GM12891 (cell line): ENCODE measurements around the gene TPST1.
"Not testable (repeated sequence)": the region's sequence is repeated elsewhere in the genome, so short reads cannot be mapped to it uniquely, and the experiment has no call there.

ENCODE experiments used
- DNase-seq: peaks from one replicate; pipeline ENCODE4 v3.0.0; 2011; ENCODE audit warnings: low spot score; ENCODE audit not compliant: insufficient read length
- FAIRE-seq: peaks from 2 replicates; lab custom pipeline; 2011; peaks lifted over from hg19 to GRCh38; lab: Jason Lieb, UNC
- PAX5 ChIP-seq: IDR thresholded peaks from 2 replicates; pipeline ENCODE4 v1.6.1; 2011; ENCODE audit warnings: low read length, moderate library complexity, mild to moderate bottlenecking; ENCODE audit not compliant: insufficient read depth, severe bottlenecking
- POLR2A ChIP-seq: IDR thresholded peaks from 2 replicates; pipeline ENCODE4 v1.6.1; 2011; ENCODE audit warnings: low read depth, low read length, control low read depth
- POLR2AphosphoS5 ChIP-seq: IDR thresholded peaks from 2 replicates; pipeline ENCODE4 v1.6.1; 2011; ENCODE audit warnings: low read depth, low read length, control low read depth
- POU2F2 ChIP-seq: IDR thresholded peaks from 2 replicates; pipeline ENCODE4 v1.6.1; 2011; ENCODE audit warnings: low read depth, mild to moderate bottlenecking, control low read depth, low read length, moderate library complexity
- SPI1 ChIP-seq: IDR thresholded peaks from 2 replicates; pipeline ENCODE4 v1.6.1; 2011; ENCODE audit warnings: low read depth, low read length, control low read depth
- TAF1 ChIP-seq: IDR thresholded peaks from 2 replicates; pipeline ENCODE4 v1.6.1; 2011; ENCODE audit warnings: low read depth, low read length, control low read depth

Gene TPST1

GRCh38 chr7:66306243-66306642, 101.1 kb downstream of the TPST1 start:
- TF ChIP-seq POLR2AphosphoS5 (no peak), SPI1 (no peak), POLR2A (no peak)
- DNase-seq (no peak), FAIRE-seq (no peak)

DNA sequence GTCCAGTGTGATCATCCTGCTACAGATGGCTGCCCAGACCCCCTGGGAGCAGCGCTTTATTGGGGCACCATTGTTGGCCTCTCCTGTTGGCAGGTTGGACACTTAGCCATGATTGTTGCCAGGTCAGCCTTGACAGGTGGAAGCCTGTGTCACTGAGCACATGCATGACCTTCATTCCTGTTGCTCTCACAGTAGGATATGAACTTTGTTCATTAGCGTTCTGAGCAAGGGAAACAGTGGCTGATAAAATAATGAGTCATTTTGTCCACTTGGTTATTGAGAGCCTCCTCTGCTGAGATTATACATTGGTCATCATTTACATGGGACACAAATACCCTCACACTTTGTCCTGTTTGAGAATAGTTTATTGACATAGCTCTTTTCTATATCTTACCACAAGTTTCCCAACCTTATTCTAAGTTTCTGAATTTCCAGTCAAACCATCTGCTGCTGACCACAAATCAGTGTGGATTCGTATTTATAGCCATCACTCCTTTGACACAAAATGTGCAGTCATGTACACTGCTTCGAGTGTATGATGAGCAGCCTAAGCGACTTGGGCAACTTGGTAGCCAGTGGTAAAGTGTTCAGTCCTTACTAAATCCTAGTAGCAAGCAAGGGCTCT, 102.6 kb downstream of the TPST1 start:
- DNase-seq (no peak), FAIRE-seq (no peak)
- no peak for TF ChIP-seq SPI1

DNA sequence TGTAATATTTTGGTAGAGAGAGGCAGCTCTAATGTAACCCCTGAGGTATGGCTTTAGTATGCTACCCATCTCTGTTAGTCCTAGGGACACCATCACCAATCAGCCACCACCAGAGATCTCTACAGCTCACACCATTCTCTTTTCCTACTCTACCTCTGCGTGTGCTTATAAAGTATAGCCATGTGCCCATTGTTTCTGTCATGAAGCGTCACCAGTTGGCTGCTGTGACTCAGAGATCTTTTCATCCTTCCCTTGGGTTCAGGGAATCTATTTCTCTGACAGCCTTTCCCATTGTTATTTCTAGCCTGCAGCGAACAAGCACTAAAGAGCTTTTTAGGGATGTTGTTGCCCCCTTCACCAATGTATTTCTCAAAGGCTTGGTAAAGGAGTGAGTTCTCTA, 103.3 kb downstream of the TPST1 start:
- TF ChIP-seq PAX5 (no peak), TAF1 (no peak), POLR2AphosphoS5 (no peak), POU2F2 (no peak), POLR2A (no peak), SPI1 (no peak)
- FAIRE-seq (no peak), DNase-seq (no peak)

- TF ChIP-seq TAF1, result no peak
- no peak for TF ChIP-seq SPI1
- no peak for TF ChIP-seq POLR2AphosphoS5
- TF ChIP-seq POU2F2, result no peak
- no peak for TF ChIP-seq POLR2A
- no peak for TF ChIP-seq PAX5
- no peak for DNase-seq
- FAIRE-seq, result no peak
These were observed 105.5 kb downstream of the TPST1 start for GRCh38 chr7:66310620-66311019.

DNA sequence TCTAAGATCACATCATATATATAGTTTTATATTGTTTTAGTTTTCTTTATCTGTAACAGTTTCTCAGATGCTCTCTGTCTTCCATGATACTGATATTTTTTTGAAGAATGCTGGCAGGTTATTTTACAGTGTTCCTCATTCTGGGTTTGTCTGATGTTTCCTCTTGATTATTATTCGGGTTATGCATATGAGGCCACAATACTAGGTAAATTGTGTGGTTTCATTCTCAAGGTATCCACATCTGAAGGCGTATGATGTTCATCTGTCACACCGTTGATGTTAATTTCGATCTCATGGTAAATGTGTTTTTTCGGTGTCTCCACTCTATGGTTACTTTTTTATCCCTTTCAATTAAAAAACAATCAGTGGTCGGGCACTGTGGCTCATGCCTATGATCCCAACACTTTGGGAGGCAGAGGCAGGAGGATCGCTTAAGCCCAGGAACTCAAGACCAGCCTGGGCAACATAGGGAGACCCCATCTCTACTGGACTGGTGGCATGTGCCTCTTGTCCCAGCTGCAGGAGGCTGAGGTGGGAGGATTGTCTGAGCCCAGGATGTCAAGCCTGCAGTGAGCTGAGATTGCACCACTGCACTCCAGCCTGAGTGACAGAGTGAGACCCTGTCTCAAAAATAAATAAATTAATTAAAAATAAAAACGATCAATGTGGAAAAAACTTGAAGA, 108.9 kb downstream of the TPST1 start:
- no peak for DNase-seq
- FAIRE-seq, result no peak
- TF ChIP-seq PAX5 (no peak), SPI1 (no peak), POLR2AphosphoS5 (no peak), POU2F2 (no peak), POLR2A (no peak), TAF1 (no peak)

DNA sequence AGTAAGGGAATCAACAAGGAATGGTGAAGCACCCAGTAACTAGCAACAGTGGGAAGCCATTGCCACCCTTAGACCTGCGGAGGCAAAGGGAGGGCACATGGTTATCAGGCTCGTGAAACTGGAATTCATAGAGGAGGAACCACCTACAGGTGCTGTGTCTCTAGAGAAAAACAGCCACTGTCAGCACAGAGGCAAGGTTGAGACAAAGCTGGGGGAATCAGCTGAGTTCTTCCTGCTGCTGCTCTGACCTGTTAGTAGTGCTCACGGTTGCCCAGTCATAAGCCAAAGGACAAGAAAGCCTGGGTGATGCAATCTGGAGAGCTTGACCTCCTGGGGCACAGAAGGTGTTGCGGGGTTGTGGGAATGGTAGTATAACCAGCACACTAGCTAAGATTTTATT, 110.1 kb downstream of the TPST1 start:
- no peak for DNase-seq
- FAIRE-seq, result no peak
- TF ChIP-seq POU2F2, result no peak
- TF ChIP-seq TAF1, result no peak
- no peak for TF ChIP-seq POLR2A
- no peak for TF ChIP-seq SPI1
- no peak for TF ChIP-seq POLR2AphosphoS5
- TF ChIP-seq PAX5, result no peak

GRCh38 chr7:66319407-66319979, 114.4 kb downstream of the TPST1 start:
- no peak for TF ChIP-seq PAX5
- TF ChIP-seq POU2F2, result no peak
- TF ChIP-seq SPI1, result no peak
- no peak for TF ChIP-seq TAF1
- no peak for TF ChIP-seq POLR2AphosphoS5
- no peak for FAIRE-seq

GRCh38 chr7:66321283-66321682, 116.1 kb downstream of the TPST1 start:
- FAIRE-seq, result no peak
- no peak for TF ChIP-seq POLR2A
- no peak for TF ChIP-seq TAF1
- DNase-seq, result no peak

More at GRCh38 chr7:66319407-66319979, 114.4 kb downstream of the TPST1 start:
- DNase-seq, result no peak

- no peak for TF ChIP-seq POLR2A
- FAIRE-seq (no peak), DNase-seq (no peak)
These were observed 118.1 kb downstream of the TPST1 start for GRCh38 chr7:66323114-66323796.

DNA sequence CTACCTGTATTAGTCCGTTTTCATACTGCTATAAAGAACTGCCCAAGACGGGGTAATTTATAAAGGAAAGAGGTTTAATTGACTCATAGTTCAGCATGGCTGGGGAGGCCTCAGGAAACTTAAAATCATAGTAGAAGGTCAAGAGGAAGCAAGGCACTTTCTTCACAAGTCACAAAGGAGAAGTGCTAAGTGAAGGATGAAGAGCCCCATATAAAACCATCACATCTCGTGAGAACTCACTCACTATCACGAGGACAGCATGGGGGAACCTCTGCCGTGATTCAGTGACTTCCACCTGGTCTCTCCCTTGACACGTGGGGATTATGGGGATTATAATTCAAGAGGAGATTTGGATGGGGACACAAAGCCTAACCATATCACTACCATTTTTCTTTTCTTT, 119.9 kb downstream of the TPST1 start:
- TF ChIP-seq SPI1, result 0 out of 2 replicates have a peak, but pooled peaks have one; percentile 1
- DNase-seq, FAIRE-seq: not testable (repeated sequence)
